ENCODE measurements around the gene PEX11A. TPM values are rescaled to one million over a fixed set of nuclear protein-coding genes. Genes with fewer than 3 reads are reported as not detected.

The PEX11A gene
- total RNA-seq, 1 experiment from 2014 or later = 1.3 TPM

GRCh38 chr15:89675606-89676005 lies 14.9 kb downstream of the PEX11A start:
- no peak overlapping the region for H2BK120ac ChIP-seq (ENCODE audit: low read depth, low read length, poor library complexity, severe bottlenecking)
- H3K4me2 ChIP-seq (ENCODE audit: insufficient read depth, insufficient read length, low read length) = no peak overlapping the region
- no peaks in the 10 kb centered on the region for H3K4me1 ChIP-seq (ENCODE audit: insufficient read depth, low read length)
- H3K18ac ChIP-seq (ENCODE audit: insufficient read length, low read depth, low read length) = no peak overlapping the region
- DNase-seq = no peak
- H2BK15ac ChIP-seq (ENCODE audit: low read depth, low read length) = no peak overlapping the region
- no peak overlapping the region for H3K27ac Mint-ChIP-seq
- no peaks in the 10 kb centered on the region for H3K36me3 Mint-ChIP-seq (ENCODE audit: insufficient read depth in 1 of 3, low read depth in 3 of 3)
- no peak overlapping the region for H2BK20ac ChIP-seq (ENCODE audit: low read depth, low read length, poor library complexity, severe bottlenecking)
- no peak overlapping the region for H3K4ac ChIP-seq (ENCODE audit: low read depth, low read length)
- no peak overlapping the region for H2AK5ac ChIP-seq (ENCODE audit: insufficient read length, low read length)
- H3K4me3 Mint-ChIP-seq = no peak overlapping the region
- no peak overlapping the region for H2BK12ac ChIP-seq (ENCODE audit: insufficient read length, low read depth, low read length)
- H3K14ac ChIP-seq (ENCODE audit: insufficient read depth, low read length) = no peak overlapping the region
- H3K9me3 ChIP-seq (ENCODE audit: control insufficient read depth, low read depth, low read length) = no peaks in the 10 kb centered on the region
- H3K79me2 ChIP-seq (ENCODE audit: insufficient read depth, low read length) = no peaks in the 10 kb centered on the region
- H3K9me3 Mint-ChIP-seq = no peaks in the 10 kb centered on the region
- H3T11ph ChIP-seq (ENCODE audit: low read length) = no peak overlapping the region
- H2AFZ ChIP-seq (ENCODE audit: low read length) = no peak overlapping the region
- H3K56ac ChIP-seq (ENCODE audit: insufficient read length, low read depth, low read length) = no peak overlapping the region
- no peaks in the 10 kb centered on the region for H3K79me1 ChIP-seq (ENCODE audit: insufficient read depth, low read depth, low read length, poor library complexity, severe bottlenecking)
- no peak overlapping the region for H3K27ac ChIP-seq (ENCODE audit: insufficient read length, low read depth, low read length)
- no peak for TF ChIP-seq CTCF (conservative IDR thresholded peaks at IDR 0.05)
- no peak overlapping the region for H4K91ac ChIP-seq (ENCODE audit: insufficient read length, low read depth, low read length)
- H3K9ac ChIP-seq (ENCODE audit: extremely low read depth, insufficient read length, low read length) = no peak overlapping the region
- no peak overlapping the region for H2BK5ac ChIP-seq (ENCODE audit: insufficient read length, low read length)
- H4K5ac ChIP-seq (ENCODE audit: insufficient read length, low read depth, low read length) = no peak overlapping the region
- H3K27me3 ChIP-seq (ENCODE audit: insufficient read depth, low read length) = no peaks in the 10 kb centered on the region
- no peaks in the 10 kb centered on the region for H4K20me1 ChIP-seq (ENCODE audit: control insufficient read depth, insufficient read depth, insufficient read length)
- peaks cover 4 to 8% of the 10 kb centered on the region in 2 experiments; a peak in 2 of 4 replicates for H3K4me1 Mint-ChIP-seq
- no peaks in the 10 kb centered on the region for H3K23me2 ChIP-seq (ENCODE audit: insufficient read length, low read depth, low read length, poor library complexity, severe bottlenecking)
- no CpG with 5 or more reads among the region's 6 CpGs for WGBS (ENCODE audit: extremely low coverage, insufficient read length, low lambda C conversion rate)
- H3K27me3 Mint-ChIP-seq (ENCODE audit: low read depth) = peaks cover 19% of the 10 kb centered on the region
- no peak overlapping the region for H4K8ac ChIP-seq (replicated peaks; ENCODE audit: insufficient read length, low read depth, low read length)
- no peak overlapping the region for H3K23ac ChIP-seq (ENCODE audit: insufficient read length, low read depth, low read length)

Data from H9 (cell line).